Fibroblast of skin of left quadriceps (primary cell): Measurements from ENCODE around the gene ZFAND2B.

ENCODE experiments used
- DNase-seq, 2 experiments: peaks; one replicate each; pipeline ENCODE4 v3.0.0-alpha.2; 2013; ENCODE audit warnings: low read depth in 2 of 2

Gene ZFAND2B

DNA sequence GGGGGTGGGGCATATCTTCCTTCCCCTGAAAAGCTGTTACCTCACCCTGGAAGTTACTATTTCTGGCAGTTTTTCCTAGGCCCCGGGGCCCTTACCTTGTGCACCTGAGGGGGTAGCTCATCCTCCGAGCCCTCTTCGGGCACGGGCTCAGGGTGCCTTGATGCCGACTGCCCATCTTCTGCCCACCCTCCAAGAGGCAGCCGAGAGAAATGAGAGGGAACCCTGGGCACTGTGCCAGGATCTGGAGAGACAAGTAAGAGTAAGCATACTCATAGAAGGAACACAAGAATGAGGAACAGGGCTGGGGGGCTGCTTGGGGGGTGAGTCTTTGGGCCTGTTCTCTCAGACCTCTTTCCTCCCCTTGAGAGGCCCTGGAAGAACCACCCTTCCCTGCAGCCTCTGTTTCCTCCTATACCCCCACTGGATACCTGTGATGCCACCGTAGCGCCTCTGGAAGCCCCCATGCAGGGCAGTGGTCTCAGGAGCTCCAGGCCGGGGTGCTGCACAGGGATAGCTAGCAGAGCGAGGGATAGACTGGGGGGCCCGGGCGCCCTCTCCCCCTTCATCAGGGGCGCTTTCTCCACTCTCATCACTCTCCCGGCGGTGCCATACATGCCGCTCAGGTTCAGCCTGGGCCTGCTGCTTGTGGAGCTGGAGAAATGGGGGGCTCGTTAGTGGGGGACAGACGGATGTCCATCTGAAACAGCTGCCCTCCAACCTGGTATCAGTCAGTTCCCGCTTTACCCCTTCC, 14.2 kb downstream of the ZFAND2B start:
- no peak for DNase-seq

- no peak for DNase-seq
Observed at GRCh38 chr2:219221957-219222518, 15.5 kb downstream of the ZFAND2B start.

DNA sequence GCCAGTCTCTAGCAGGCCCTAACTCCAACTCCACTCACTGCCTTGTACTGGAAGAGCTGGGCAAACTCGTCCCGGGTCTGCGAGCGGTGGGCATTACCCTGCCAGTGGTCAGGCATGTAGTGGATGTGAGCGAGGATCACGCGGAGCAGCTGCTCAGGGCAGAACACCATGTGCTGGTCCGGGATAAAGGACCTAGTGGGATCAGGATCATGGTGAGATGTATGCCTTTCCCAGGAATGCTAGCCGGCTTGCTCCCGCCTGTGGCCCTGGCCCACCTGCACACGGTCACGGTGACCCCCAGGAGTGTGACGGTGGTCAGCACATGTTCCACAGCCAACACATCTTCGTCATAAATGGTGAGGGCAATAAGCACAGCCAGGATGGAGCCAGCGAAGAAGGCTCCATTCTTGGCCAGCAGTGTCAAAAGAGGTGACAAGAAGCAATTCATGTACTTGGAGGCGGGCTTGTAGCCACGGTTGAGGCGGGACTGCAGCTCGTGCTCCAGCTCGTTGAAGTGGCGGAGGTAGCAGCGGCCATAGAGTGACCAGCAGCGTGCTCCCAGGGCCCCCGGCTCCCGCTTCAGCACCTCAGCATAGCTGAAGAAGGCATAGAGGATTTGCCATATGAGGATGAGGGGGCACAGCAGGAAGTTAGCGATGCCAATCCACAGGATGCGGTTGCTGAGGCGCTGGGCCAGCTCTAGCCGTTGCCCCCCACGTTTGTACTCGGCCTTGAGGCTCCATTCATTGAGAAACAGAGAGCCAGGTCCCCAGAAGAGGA, 17.4 kb downstream of the ZFAND2B start:
- no peak for DNase-seq

- no peak for DNase-seq
Observed at GRCh38 chr2:219225350-219225749, 18.8 kb downstream of the ZFAND2B start.

DNA sequence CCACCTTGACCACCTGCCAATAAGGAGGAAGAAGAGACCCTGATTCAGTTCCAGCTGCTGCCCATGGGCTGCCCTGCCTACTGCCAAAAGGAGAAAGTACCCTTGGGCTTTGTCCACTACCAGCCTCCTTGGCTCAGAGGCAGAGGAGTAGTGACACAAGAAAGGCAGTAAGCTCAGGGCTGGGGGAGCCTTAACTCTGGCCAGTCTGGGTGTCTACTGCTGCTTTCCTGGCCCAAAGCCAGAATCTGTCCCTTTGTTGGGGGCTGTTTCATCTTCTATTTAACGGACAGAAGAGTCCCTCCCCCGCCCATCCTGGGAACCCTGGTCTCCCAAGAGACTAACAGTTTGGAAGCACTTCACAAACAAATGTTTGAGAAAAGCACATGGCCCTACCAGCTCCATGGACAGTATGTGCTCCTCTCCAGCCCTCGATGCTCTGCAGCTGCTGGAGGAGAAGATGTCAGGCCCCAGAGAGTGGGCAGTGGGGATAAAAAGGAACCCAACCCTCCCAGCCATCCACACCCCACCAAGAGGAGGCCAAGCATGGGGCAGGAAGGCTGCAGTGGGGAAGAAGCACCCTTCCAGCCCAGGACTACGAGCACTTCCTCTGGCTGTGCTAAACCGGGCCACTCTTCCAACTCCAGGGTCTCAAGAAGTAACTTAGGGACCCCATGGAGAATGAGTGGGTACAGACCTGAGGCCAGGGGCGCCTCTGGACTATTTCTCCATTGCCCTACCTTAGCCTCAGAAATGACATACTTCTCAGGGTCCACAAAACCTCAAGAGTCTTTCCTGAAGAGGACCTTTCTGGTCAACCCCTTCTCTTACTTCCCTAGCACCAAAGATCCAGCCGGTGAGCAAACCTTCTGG, 21.7 kb downstream of the ZFAND2B start:
- no peak for DNase-seq

DNA sequence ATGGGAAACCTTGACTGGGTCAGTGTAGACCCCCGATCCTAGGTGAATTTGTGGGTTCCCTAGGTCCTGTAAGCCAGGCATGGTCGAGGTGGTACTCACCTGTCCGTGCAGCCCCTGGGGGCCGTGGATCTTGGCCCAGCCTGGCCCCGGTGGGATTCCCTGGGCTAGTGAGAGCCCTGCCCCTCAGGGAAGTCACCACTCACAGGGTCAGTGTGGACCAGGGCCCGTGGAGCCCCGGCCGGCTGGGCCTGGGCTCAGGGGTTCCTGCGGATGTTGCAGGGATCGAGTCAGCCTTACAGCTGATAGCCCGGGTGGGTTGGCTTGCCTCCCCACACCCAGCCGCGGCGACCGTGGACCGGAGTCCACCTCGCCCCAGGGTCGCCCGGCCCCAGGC, 22.3 kb downstream of the ZFAND2B start:
- DNase-seq, result no peak

DNA sequence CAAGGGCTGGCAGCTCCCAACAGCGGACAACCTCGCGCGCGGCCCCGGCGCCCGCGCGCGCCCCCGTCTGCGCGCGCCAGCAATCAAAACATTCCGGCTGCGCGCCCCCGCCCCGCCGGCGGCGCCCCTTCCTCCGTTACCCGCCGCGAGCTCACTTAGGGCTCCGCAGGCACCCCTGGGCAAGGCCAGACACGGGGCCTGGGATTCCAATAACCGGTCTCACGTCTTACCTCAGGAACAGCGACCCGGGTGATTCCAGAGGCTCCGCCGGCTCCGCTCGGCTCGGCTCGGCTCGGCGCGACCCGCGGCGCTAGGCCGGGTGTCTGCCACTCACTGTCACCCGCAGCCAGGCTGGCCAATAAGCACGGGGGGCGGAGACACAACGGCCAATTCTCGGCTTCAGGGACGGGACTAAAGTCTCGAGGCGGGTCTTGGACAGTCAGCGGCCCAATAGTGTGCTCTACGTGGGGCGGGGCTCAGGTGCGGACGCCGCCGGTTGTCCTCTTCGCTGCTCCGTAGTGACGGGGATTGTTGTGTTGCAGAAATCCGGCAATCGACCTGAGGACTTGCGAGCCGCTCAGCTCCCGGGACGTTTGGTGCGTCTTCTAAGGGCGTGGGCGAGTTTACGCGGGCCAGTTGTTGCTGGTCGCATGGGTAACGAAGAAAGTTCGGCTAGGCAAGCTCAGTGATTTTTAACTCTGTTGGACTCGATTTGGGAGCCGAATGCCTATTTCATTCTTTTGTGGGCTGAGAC, 22.9 kb downstream of the ZFAND2B start, which contains the start of the genes ANKZF1 and ATG9A:
TSS of gene ANKZF1 (plus strand) at position 502 of the 754 bp plus-strand sequence. CDS start 452 bp downstream, outside the sequence.
TSS of gene ATG9A (minus strand) at position 332 of the 754 bp plus-strand sequence. CDS start 1,612 bp downstream, outside the sequence.
- peak; percentile 96 to 97 for DNase-seq

GRCh38 chr2:219230059-219230540, 23.5 kb downstream of the ZFAND2B start:
- DNase-seq, result no peak

GRCh38 chr2:219234331-219234730, 27.7 kb downstream of the ZFAND2B start:
- no peak for DNase-seq

- DNase-seq, result no peak
Observed at GRCh38 chr2:219243291-219243761, 36.7 kb downstream of the ZFAND2B start.

GRCh38 chr2:219244789-219245147, 38.2 kb downstream of the ZFAND2B start:
- DNase-seq, result no peak

GRCh38 chr2:219245148-219245898, 38.7 kb downstream of the ZFAND2B start, which contains the start of the genes GLB1L and STK16:
Gene GLB1L (minus strand): TSS chr2:219245444. CDS start chr2:219243573, 1,871 bp downstream.
Gene STK16 (plus strand): TSS chr2:219245479. CDS start chr2:219246000, 521 bp downstream.
- DNase-seq, result peak; percentile 73 to 74

DNA sequence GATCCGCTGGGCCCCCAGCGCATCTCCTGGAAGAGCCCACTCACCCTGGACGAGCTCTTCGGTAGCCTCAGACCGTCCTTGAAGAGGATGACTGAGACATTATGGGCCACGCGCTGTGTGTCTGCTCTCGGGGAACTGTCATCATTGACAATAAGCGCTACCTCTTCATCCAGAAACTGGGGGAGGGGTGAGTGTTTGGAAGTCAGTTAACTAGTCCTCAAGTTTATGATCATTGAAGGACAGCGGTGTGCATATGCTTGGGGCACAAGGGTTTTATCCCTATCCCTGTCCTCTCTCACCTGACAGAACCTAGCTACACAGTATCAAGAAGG, 39.3 kb downstream of the ZFAND2B start:
- no peak for DNase-seq

GRCh38 chr2:219246559-219246958, 40.0 kb downstream of the ZFAND2B start:
- no peak for DNase-seq

- DNase-seq, result no peak
Observed at GRCh38 chr2:219247678-219248642, 41.4 kb downstream of the ZFAND2B start.

DNA sequence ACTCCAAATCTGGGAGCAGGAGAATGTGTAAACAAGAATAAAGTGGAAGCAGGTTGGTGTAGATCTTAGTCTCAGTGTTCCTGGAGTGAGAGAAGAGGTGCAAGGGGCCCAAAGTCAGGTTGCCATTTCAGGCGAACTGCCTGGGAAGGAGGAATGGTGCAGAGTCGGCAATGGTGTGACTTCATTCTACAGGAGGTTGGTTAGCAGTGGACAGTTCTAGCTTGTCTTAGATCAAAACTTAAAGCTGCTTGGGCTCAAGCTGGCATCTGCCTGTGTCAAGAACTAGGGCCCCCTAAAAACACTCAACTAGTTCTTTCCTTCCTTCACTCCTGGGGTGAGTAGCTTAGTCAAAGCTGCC, 42.2 kb downstream of the ZFAND2B start:
- DNase-seq, result no peak

DNA sequence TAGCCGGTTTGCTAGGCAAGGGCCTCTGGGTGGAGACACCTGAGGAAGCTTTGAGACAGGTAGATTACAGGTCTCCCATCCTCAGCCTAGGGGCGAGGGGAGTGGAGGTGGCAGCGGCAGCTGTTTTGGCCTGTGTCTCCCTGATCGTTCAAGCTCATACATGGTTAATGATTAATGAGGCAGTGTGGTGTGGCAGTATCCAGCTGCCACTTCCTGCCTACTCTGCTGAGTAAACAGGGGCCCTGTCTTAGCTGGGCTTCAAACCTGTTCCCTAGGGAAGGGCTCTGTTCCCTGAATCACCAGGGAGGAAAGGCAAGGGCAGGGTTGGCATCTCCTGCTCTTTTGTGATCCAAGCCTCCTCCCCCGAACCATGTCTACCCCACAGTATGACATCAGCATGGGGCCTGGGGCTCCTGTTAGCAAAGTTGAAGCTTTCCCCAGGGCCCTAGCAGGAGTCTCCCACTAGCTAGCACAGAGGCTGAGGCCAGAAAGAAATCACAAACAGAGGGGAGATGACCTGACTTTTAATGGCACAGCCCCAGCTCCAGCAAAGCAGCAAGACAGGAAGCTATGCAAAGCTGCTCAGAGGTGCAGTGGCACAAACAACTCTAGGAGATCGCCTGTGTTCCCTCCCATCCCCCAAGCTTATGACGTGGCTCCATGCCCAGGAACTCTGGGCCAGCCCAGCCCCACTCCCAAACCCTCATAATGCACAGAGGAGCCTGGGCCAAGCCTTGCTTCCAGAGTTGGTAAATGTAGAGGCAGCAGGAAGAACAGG, 42.8 kb downstream of the ZFAND2B start:
- DNase-seq, result peak; percentile 49 to 53
